ENCODE measurements around the gene NDE1. TPM values are rescaled to one million over a fixed set of nuclear protein-coding genes. Genes with fewer than 3 reads are reported as not detected.

The NDE1 gene
- total RNA-seq, 2 donors from 2014 or later = 60.5 to 69.2 TPM

GRCh38 chr16:15705064-15705565, 55.1 kb downstream of the NDE1 start:
- Histone ChIP-seq H3K36me3 (ENCODE audit: control insufficient read depth, insufficient read depth, low read length) (peaks cover 7% of the 10 kb centered on the region), H3K9me3 (ENCODE audit: control insufficient read depth, low read length) (no peaks in the 10 kb centered on the region), H3K27ac (ENCODE audit: low read depth, low read length) (no peak overlapping the region), H3K4me3 (ENCODE audit: low read length) (no peak overlapping the region), H3K9ac (ENCODE audit: extremely low read depth, low read length, poor library complexity, severe bottlenecking) (no peak overlapping the region), H3K4me1 (ENCODE audit: control insufficient read depth, insufficient read depth, low read length) (no peaks in the 10 kb centered on the region), H3K27me3 (ENCODE audit: control insufficient read depth, insufficient read depth, low read length, poor library complexity, severe bottlenecking) (no peaks in the 10 kb centered on the region)
- Mint-ChIP-seq H3K4me1 (no peaks in the 10 kb centered on the region), H3K27me3 (ENCODE audit: insufficient read depth) (no peaks in the 10 kb centered on the region), H3K27ac (no peak overlapping the region), H3K4me3 (no peak overlapping the region), H3K36me3 (ENCODE audit: low read depth) (peaks cover 17% of the 10 kb centered on the region), H3K9me3 (no peaks in the 10 kb centered on the region)
- WGBS, 2 experiments (ENCODE audit: insufficient coverage in 1 of 2, insufficient read length in 1 of 2) = 96 to 99% methylated on average over 7 to 8 of the region's 8 CpGs
- no peak for TF ChIP-seq CTCF (conservative IDR thresholded peaks at IDR 0.05)
- no peak for DNase-seq

DNA sequence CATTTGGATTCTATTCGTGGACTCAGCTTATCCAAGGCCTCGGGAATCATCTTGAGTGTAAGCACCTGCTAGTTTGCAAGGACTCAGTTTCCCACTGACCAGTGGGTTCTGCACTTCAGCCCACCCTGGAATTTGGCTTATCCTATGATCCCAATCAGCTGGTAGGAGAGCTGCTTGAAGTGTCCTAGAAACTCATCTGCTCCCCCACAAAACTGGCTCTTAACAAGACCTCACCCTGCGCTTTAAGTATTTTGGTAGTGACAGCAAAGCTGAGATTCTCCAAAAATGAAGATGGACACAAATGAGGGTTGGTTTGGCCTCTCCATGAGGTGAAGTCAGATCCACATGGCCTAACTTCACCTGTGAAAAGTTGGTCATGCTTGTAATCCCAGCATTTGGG, 57.3 kb downstream of the NDE1 start:
- WGBS, 2 experiments (ENCODE audit: insufficient coverage in 1 of 2, insufficient read length in 1 of 2) = 87 to 95% methylated on average over 3 of the region's 3 CpGs
- H3K36me3 Mint-ChIP-seq (ENCODE audit: low read depth) = peaks cover 6% of the 10 kb centered on the region
- H3K4me1 Mint-ChIP-seq = no peaks in the 10 kb centered on the region
- Histone ChIP-seq H3K4me3 (ENCODE audit: low read length) (no peak overlapping the region), H3K9ac (ENCODE audit: extremely low read depth, low read length, poor library complexity, severe bottlenecking) (no peak overlapping the region), H3K27ac (ENCODE audit: low read depth, low read length) (no peak overlapping the region), H3K27me3 (ENCODE audit: control insufficient read depth, insufficient read depth, low read length, poor library complexity, severe bottlenecking) (no peaks in the 10 kb centered on the region), H3K9me3 (ENCODE audit: control insufficient read depth, low read length) (no peaks in the 10 kb centered on the region), H3K36me3 (ENCODE audit: control insufficient read depth, insufficient read depth, low read length) (peaks cover 1% of the 10 kb centered on the region), H3K4me1 (ENCODE audit: control insufficient read depth, insufficient read depth, low read length) (no peaks in the 10 kb centered on the region)
- no peak overlapping the region for H3K4me3 Mint-ChIP-seq
- H3K27me3 Mint-ChIP-seq (ENCODE audit: insufficient read depth) = no peaks in the 10 kb centered on the region
- no peak for DNase-seq
- no peak overlapping the region for H3K27ac Mint-ChIP-seq
- H3K9me3 Mint-ChIP-seq = no peaks in the 10 kb centered on the region
- TF ChIP-seq CTCF (conservative IDR thresholded peaks at IDR 0.05) = no peak

- DNase-seq = no peak
- Histone ChIP-seq H3K27me3 (ENCODE audit: control insufficient read depth, insufficient read depth, low read length, poor library complexity, severe bottlenecking) (no peaks in the 10 kb centered on the region), H3K9ac (ENCODE audit: extremely low read depth, low read length, poor library complexity, severe bottlenecking) (no peak overlapping the region), H3K36me3 (ENCODE audit: control insufficient read depth, insufficient read depth, low read length) (no peaks in the 10 kb centered on the region), H3K4me3 (ENCODE audit: low read length) (no peak overlapping the region), H3K9me3 (ENCODE audit: control insufficient read depth, low read length) (no peaks in the 10 kb centered on the region), H3K27ac (ENCODE audit: low read depth, low read length) (no peak overlapping the region), H3K4me1 (ENCODE audit: control insufficient read depth, insufficient read depth, low read length) (no peaks in the 10 kb centered on the region)
- H3K9me3 Mint-ChIP-seq = no peaks in the 10 kb centered on the region
- H3K4me1 Mint-ChIP-seq = no peaks in the 10 kb centered on the region
- no peak overlapping the region for H3K4me3 Mint-ChIP-seq
- 95 to 96% methylated on average over 11 to 12 of the region's 12 CpGs for WGBS, 2 experiments (ENCODE audit: insufficient coverage in 1 of 2, insufficient read length in 1 of 2)
- H3K27ac Mint-ChIP-seq = no peak overlapping the region
- H3K36me3 Mint-ChIP-seq (ENCODE audit: low read depth) = peaks cover 5% of the 10 kb centered on the region
- no peaks in the 10 kb centered on the region for H3K27me3 Mint-ChIP-seq (ENCODE audit: insufficient read depth)
- TF ChIP-seq CTCF (conservative IDR thresholded peaks at IDR 0.05) = no peak
Observed at GRCh38 chr16:15708096-15708495, 58.1 kb downstream of the NDE1 start.
